Natural killer cell (primary cell): ENCODE data around the gene ICE1. TPM values are rescaled to one million over a fixed set of nuclear protein-coding genes. Genes with fewer than 3 reads are reported as not detected.

Source experiments
- ATAC-seq, 3 donors: fragments of 150-1000 bp in 2 of 3; fragments of 200-7000 bp in 1 of 3; cut with Tn5 transposase; 1 replicate in 1 of 3; 2 replicates in 2 of 3; pipeline ENCODE4 v1.10.0; 2021; ENCODE audit warnings: mild to moderate bottlenecking in 2 of 3, moderate library complexity in 2 of 3
- DNase-seq, 2 donors: peaks; one replicate each; pipeline versions ENCODE4 v3.0.0 to v3.0.0-alpha.2; 2013 to 2021; ENCODE audit warnings: mixed read lengths in 1 of 2
- H3K27ac ChIP-seq: one replicate; pipeline ENCODE4 v1.5.1; 2013; ENCODE audit warnings: mild to moderate bottlenecking, low read length
- H3K27me3 ChIP-seq: one replicate; pipeline ENCODE4 v1.6.1; 2013; ENCODE audit warnings: low read length; ENCODE audit not compliant: control insufficient read depth, insufficient read depth
- H3K36me3 ChIP-seq: one replicate; pipeline ENCODE4 v1.6.1; 2013; ENCODE audit warnings: low read length; ENCODE audit not compliant: control insufficient read depth, insufficient read depth
- H3K4me1 ChIP-seq: one replicate; pipeline ENCODE4 v1.6.1; 2013; ENCODE audit warnings: low read length; ENCODE audit not compliant: control insufficient read depth, insufficient read depth
- H3K4me3 ChIP-seq: one replicate; pipeline ENCODE4 v1.5.1; 2013; ENCODE audit warnings: low read length
- H3K9me3 ChIP-seq: one replicate; pipeline ENCODE4 v1.6.1; 2013; ENCODE audit warnings: low read length; ENCODE audit not compliant: control insufficient read depth, insufficient read depth
- H3K27ac Mint-ChIP-seq, 2 donors: one replicate each; pipeline ENCODE4 v1.8.0; 2022; ENCODE audit warnings: mild to moderate bottlenecking in 2 of 2, mixed read lengths in 2 of 2, moderate library complexity in 1 of 2
- H3K27me3 Mint-ChIP-seq, 2 donors: one replicate each; pipeline ENCODE4 v1.8.0; 2022; ENCODE audit warnings: low read depth in 2 of 2, mixed read lengths in 2 of 2
- H3K36me3 Mint-ChIP-seq: one replicate; pipeline ENCODE4 v1.8.0; 2022; ENCODE audit warnings: mixed read lengths
- H3K4me1 Mint-ChIP-seq, 2 donors: one replicate each; pipeline ENCODE4 v1.8.0; 2022; ENCODE audit warnings: mixed read lengths in 2 of 2
- H3K4me3 Mint-ChIP-seq: one replicate; pipeline ENCODE4 v1.8.0; 2022; ENCODE audit warnings: mild to moderate bottlenecking, moderate library complexity, mixed read lengths
- H3K9me3 Mint-ChIP-seq, 2 donors: one replicate each; pipeline ENCODE4 v1.8.0; 2022; ENCODE audit warnings: mixed read lengths in 2 of 2
- WGBS: methylation state at CpG from one replicate; pipeline ENCODE4 v1.1.7; 2013; ENCODE audit warnings: missing lambda C conversion rate; ENCODE audit not compliant: insufficient coverage; 5-methylcytosine and 5-hydroxymethylcytosine counted together
- intact Hi-C: fragments of 100-400 bp; cut with micrococcal nuclease; formaldehyde crosslinking; loops from one replicate; pipeline ENCODE4 v1.14.2; 2022
- total RNA-seq, 4 donors: library from RNA; stranded (reverse); fragments of 120-200 nt in 1 of 4; gene quantifications; one replicate each; pipeline versions ENCODE4 v1.2.3 to v1.2.4, GENCODE V29; 2013 to 2022
- TF ChIP-seq, protein P1 (sequence below): fragments of 200-600 bp; IDR thresholded peaks from one replicate; pipeline ENCODE4 v1.8.0; 2022; ENCODE audit warnings: antibody characterized with exemption

Gene ICE1
- total RNA-seq, 3 donors from 2014 or later (not counting 1 experiment from before 2014, with no cell fraction given) = 29.7 to 44.5 (median 36.6) TPM

DNA sequence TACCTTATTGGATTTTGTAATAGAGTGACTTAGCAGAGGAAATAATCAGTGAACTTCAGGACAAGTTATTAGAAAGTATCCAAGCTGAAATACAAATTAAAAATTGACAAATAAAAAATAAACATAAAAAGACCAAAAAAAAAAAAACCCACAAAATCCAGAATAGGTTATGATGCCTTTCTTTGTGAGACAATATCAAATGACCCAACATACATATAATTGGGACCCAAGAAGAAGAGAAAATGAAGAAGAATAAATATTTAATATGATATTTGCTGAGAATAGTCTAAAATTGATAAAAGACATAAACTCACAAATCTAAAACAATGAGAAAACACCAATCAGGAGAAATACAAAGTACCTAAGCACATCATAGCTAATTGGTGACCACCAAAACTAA lies 81.8 kb downstream of the ICE1 start:
- no peaks in the 10 kb centered on the region for H3K4me1 Mint-ChIP-seq
- H3K27ac Mint-ChIP-seq = no peak overlapping the region
- peaks cover 19% of the 10 kb centered on the region for H3K36me3 Mint-ChIP-seq
- peaks cover 2% of the 10 kb centered on the region for H3K27me3 ChIP-seq
- H3K4me1 ChIP-seq = no peaks in the 10 kb centered on the region
- no peak overlapping the region for H3K27ac ChIP-seq
- TF ChIP-seq, protein P1, sequence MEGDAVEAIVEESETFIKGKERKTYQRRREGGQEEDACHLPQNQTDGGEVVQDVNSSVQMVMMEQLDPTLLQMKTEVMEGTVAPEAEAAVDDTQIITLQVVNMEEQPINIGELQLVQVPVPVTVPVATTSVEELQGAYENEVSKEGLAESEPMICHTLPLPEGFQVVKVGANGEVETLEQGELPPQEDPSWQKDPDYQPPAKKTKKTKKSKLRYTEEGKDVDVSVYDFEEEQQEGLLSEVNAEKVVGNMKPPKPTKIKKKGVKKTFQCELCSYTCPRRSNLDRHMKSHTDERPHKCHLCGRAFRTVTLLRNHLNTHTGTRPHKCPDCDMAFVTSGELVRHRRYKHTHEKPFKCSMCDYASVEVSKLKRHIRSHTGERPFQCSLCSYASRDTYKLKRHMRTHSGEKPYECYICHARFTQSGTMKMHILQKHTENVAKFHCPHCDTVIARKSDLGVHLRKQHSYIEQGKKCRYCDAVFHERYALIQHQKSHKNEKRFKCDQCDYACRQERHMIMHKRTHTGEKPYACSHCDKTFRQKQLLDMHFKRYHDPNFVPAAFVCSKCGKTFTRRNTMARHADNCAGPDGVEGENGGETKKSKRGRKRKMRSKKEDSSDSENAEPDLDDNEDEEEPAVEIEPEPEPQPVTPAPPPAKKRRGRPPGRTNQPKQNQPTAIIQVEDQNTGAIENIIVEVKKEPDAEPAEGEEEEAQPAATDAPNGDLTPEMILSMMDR = no peak
- peaks cover 35 to 85% of the 10 kb centered on the region in 2 donors for H3K27me3 Mint-ChIP-seq
- H3K9me3 Mint-ChIP-seq = peaks cover 0 to 7% of the 10 kb centered on the region in 2 donors
- no peak overlapping the region for H3K4me3 Mint-ChIP-seq
- intact Hi-C loops = no loop called here
- H3K4me3 ChIP-seq = no peak overlapping the region
- ATAC-seq (no peak), DNase-seq (no peak)
- H3K9me3 ChIP-seq = no peaks in the 10 kb centered on the region
- no peaks in the 10 kb centered on the region for H3K36me3 ChIP-seq

DNA sequence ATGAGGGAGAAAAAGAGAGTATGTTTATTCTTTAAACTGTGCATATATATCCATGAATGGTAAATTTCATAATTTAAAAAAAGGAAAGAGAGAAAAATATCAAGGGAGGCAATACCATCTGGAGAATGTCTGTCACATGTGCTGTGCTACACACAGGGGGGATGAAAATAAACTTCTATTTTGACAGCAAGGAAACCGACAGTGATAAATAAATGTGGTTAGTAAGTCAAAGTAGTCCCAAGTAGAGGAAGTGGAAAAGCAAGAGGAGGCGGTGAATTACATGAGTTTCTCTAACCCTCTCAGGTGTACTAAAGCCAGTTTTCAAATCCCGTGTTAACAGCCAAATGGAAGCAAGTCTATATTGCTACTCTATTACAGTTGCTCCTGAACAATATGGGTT lies 83.3 kb downstream of the ICE1 start:
- ATAC-seq (no peak), DNase-seq (no peak)
- peaks cover 0 to 7% of the 10 kb centered on the region in 2 donors for H3K9me3 Mint-ChIP-seq
- H3K27me3 Mint-ChIP-seq = peaks cover 42 to 91% of the 10 kb centered on the region in 2 donors
- H3K4me1 Mint-ChIP-seq = no peaks in the 10 kb centered on the region
- 3% methylated on average over 3 of the region's 3 CpGs for WGBS
- Histone ChIP-seq H3K36me3 (no peaks in the 10 kb centered on the region), H3K9me3 (no peaks in the 10 kb centered on the region), H3K4me3 (no peak overlapping the region), H3K27ac (no peak overlapping the region), H3K27me3 (peaks cover 2% of the 10 kb centered on the region), H3K4me1 (no peaks in the 10 kb centered on the region)
- intact Hi-C loops = no loop called here
- TF ChIP-seq, protein P1 = no peak
- H3K4me3 Mint-ChIP-seq = no peak overlapping the region
- peaks cover 19% of the 10 kb centered on the region for H3K36me3 Mint-ChIP-seq
- no peak overlapping the region for H3K27ac Mint-ChIP-seq

DNA sequence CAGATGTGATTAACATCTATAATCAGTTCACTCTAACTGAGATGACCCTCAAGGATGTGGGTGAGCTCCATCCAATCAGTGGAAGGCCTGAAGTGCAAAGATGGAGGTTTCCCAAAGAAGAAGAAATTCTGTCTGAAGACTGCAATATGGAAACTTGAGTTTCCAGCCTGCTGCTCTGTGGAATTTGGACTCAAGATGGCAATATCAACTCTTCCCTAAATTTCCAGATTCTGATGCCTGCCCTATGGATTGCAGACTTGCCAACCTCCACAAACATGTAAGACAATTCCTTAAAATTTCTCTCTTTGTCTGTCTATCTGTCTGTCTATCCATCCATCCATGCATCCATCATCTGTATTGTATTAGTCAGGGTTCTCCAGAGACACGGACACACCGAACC lies 85.9 kb downstream of the ICE1 start:
- DNase-seq (no peak), ATAC-seq (no peak)
- no peaks in the 10 kb centered on the region for H3K4me1 ChIP-seq
- Mint-ChIP-seq H3K27me3 (peaks cover 43 to 84% of the 10 kb centered on the region in 2 donors), H3K36me3 (peaks cover 16% of the 10 kb centered on the region), H3K4me3 (no peak overlapping the region), H3K4me1 (no peaks in the 10 kb centered on the region), H3K9me3 (peaks cover 0 to 7% of the 10 kb centered on the region in 2 donors), H3K27ac (no peak overlapping the region)
- H3K4me3 ChIP-seq = no peak overlapping the region
- no peaks in the 10 kb centered on the region for H3K9me3 ChIP-seq
- TF ChIP-seq, protein P1 = no peak
- H3K36me3 ChIP-seq = no peaks in the 10 kb centered on the region
- H3K27ac ChIP-seq = no peak overlapping the region
- no peaks in the 10 kb centered on the region for H3K27me3 ChIP-seq
- WGBS = 93% methylated on average over 2 of the region's 2 CpGs
- intact Hi-C loops = no loop called here

DNA sequence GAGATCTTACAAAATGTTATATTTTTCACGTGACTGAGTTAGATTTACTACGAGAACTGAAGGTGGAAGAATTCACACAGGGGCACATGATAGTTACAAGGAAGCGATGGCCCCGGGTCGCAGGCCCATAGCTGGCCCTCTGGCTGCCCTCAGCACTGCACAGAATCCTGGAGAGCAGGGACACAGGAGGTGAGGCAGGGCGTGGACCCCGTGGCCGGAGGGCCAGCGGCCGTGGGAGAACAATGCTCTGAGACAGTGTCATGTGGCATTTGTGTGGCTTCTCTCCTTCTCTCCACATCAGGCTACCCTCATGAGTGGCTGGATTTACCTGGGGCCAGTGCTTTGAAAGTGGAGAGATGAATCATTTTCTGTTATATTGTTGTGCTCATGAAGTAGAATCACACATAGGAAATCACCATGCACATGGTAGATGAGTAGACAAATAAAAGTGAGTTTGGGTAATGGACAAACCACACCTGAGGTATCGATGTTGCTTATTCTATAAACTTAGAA lies 89.5 kb downstream of the ICE1 start:
- Mint-ChIP-seq H3K9me3 (no peaks in the 10 kb centered on the region), H3K4me1 (no peaks in the 10 kb centered on the region), H3K36me3 (peaks cover 7% of the 10 kb centered on the region), H3K27ac (no peak overlapping the region), H3K4me3 (no peak overlapping the region), H3K27me3 (peaks cover 41 to 60% of the 10 kb centered on the region in 2 donors)
- Histone ChIP-seq H3K4me3 (no peak overlapping the region), H3K27ac (no peak overlapping the region), H3K9me3 (no peaks in the 10 kb centered on the region), H3K36me3 (no peaks in the 10 kb centered on the region), H3K4me1 (no peaks in the 10 kb centered on the region), H3K27me3 (no peaks in the 10 kb centered on the region)
- 89% methylated on average over 11 of the region's 11 CpGs for WGBS
- ATAC-seq = no peak
- no peak for DNase-seq
- intact Hi-C loops = no loop called here
- TF ChIP-seq, protein P1 = no peak
